H9 (cell line): Measurements from ENCODE around the gene PARP16. TPM values are rescaled to one million over a fixed set of nuclear protein-coding genes. Genes with fewer than 3 reads are reported as not detected.

Experiments
- DNase-seq: peaks from one replicate; pipeline ENCODE4 v3.0.0-alpha.2; 2017
- H2AFZ ChIP-seq: one replicate; pipeline ENCODE4 v1.6.1; 2013; ENCODE audit warnings: mild to moderate bottlenecking, low read length, control low read depth, moderate library complexity
- H2AK5ac ChIP-seq: 2 replicates; pipeline ENCODE4 v1.6.1; 2013; ENCODE audit warnings: low read length, control low read depth, mixed read lengths; ENCODE audit not compliant: insufficient read length
- H2BK120ac ChIP-seq: one replicate; pipeline ENCODE4 v1.6.1; 2013; ENCODE audit warnings: low read depth, mild to moderate bottlenecking, low read length, control low read depth, inconsistent platforms; ENCODE audit not compliant: poor library complexity, severe bottlenecking
- H2BK12ac ChIP-seq: 2 replicates; pipeline ENCODE4 v1.6.1; 2013; ENCODE audit warnings: low read length, control low read depth, mixed read lengths, low read depth; ENCODE audit not compliant: insufficient read length
- H2BK15ac ChIP-seq: 2 replicates; pipeline ENCODE4 v1.6.1; 2013; ENCODE audit warnings: low read depth, low read length, control low read depth
- H2BK20ac ChIP-seq: one replicate; pipeline ENCODE4 v1.6.1; 2013; ENCODE audit warnings: low read depth, mild to moderate bottlenecking, low read length, control low read depth, inconsistent platforms; ENCODE audit not compliant: poor library complexity, severe bottlenecking
- H2BK5ac ChIP-seq: 2 replicates; pipeline ENCODE4 v1.6.1; 2013; ENCODE audit warnings: low read length, control low read depth, mixed read lengths; ENCODE audit not compliant: insufficient read length
- H3K14ac ChIP-seq: 2 replicates; pipeline ENCODE4 v1.6.1; 2013; ENCODE audit warnings: low read length, control low read depth; ENCODE audit not compliant: insufficient read depth
- H3K18ac ChIP-seq: 2 replicates; pipeline ENCODE4 v1.6.1; 2013; ENCODE audit warnings: low read depth, mild to moderate bottlenecking, mixed read lengths, low read length, control low read depth; ENCODE audit not compliant: insufficient read length
- H3K23ac ChIP-seq: 2 replicates; pipeline ENCODE4 v1.6.1; 2013; ENCODE audit warnings: low read length, control low read depth, mixed read lengths, low read depth; ENCODE audit not compliant: insufficient read length
- H3K23me2 ChIP-seq: 2 replicates; pipeline ENCODE4 v1.6.1; 2013; ENCODE audit warnings: low read depth, mild to moderate bottlenecking, mixed read lengths, low read length, control low read depth; ENCODE audit not compliant: insufficient read length, poor library complexity, severe bottlenecking
- H3K27ac ChIP-seq: 2 replicates; pipeline ENCODE4 v1.5.1; 2013; ENCODE audit warnings: low read length, control low read depth, mixed read lengths, low read depth; ENCODE audit not compliant: insufficient read length
- H3K27me3 ChIP-seq: 2 replicates; pipeline ENCODE4 v1.6.1; 2013; ENCODE audit warnings: low read length, control low read depth, inconsistent platforms; ENCODE audit not compliant: insufficient read depth
- H3K4ac ChIP-seq: 2 replicates; pipeline ENCODE4 v1.6.1; 2013; ENCODE audit warnings: low read depth, mild to moderate bottlenecking, control low read depth, inconsistent platforms, low read length, moderate library complexity
- H3K4me1 ChIP-seq: 2 replicates; pipeline ENCODE4 v1.6.1; 2013; ENCODE audit warnings: low read length, control low read depth, inconsistent platforms; ENCODE audit not compliant: insufficient read depth
- H3K4me2 ChIP-seq: 2 replicates; pipeline ENCODE4 v1.6.1; 2013; ENCODE audit warnings: low read length, control low read depth, mixed read lengths; ENCODE audit not compliant: insufficient read length, insufficient read depth
- H3K56ac ChIP-seq: 2 replicates; pipeline ENCODE4 v1.6.1; 2013; ENCODE audit warnings: low read depth, mild to moderate bottlenecking, mixed read lengths, low read length, control low read depth; ENCODE audit not compliant: insufficient read length
- H3K79me1 ChIP-seq: 2 replicates; pipeline ENCODE4 v1.6.1; 2013; ENCODE audit warnings: low read depth, mild to moderate bottlenecking, moderate library complexity, low read length, control low read depth, inconsistent platforms; ENCODE audit not compliant: insufficient read depth, poor library complexity, severe bottlenecking
- H3K79me2 ChIP-seq: 2 replicates; pipeline ENCODE4 v1.6.1; 2013; ENCODE audit warnings: low read length, control low read depth, inconsistent platforms; ENCODE audit not compliant: insufficient read depth
- H3K9ac ChIP-seq: 2 replicates; pipeline ENCODE4 v1.6.1; 2013; ENCODE audit warnings: low read length, control low read depth, mixed read lengths; ENCODE audit not compliant: insufficient read length; ENCODE audit errors: extremely low read depth
- H3K9me3 ChIP-seq: one replicate; pipeline ENCODE4 v1.6.1; 2013; ENCODE audit warnings: low read depth, low read length, inconsistent platforms; ENCODE audit not compliant: control insufficient read depth
- H3T11ph ChIP-seq: one replicate; pipeline ENCODE4 v1.6.1; 2013; ENCODE audit warnings: mild to moderate bottlenecking, low read length, control low read depth, inconsistent platforms
- H4K20me1 ChIP-seq: one replicate; pipeline ENCODE4 v1.6.1; 2013; ENCODE audit not compliant: control insufficient read depth, insufficient read length, insufficient read depth
- H4K5ac ChIP-seq: 2 replicates; pipeline ENCODE4 v1.6.1; 2013; ENCODE audit warnings: low read depth, mild to moderate bottlenecking, mixed read lengths, low read length, control low read depth; ENCODE audit not compliant: insufficient read length
- H4K8ac ChIP-seq: replicated peaks from 2 replicates; pipeline ENCODE4 v1.6.1; 2013; ENCODE audit warnings: low read length, control low read depth, mixed read lengths, low read depth; ENCODE audit not compliant: insufficient read length
- H4K91ac ChIP-seq: 2 replicates; pipeline ENCODE4 v1.6.1; 2013; ENCODE audit warnings: low read depth, mild to moderate bottlenecking, moderate library complexity, mixed read lengths, low read length, control low read depth; ENCODE audit not compliant: insufficient read length
- H3K27ac Mint-ChIP-seq, 3 experiments: 2 replicates in 2 of 3; 3 replicates in 1 of 3; pipeline ENCODE4 v1.8.0; 2020 to 2021; ENCODE audit warnings: mixed read lengths in 3 of 3, mild to moderate bottlenecking in 1 of 3, moderate library complexity in 1 of 3
- H3K27me3 Mint-ChIP-seq: 2 replicates; pipeline ENCODE4 v1.8.0; 2021; ENCODE audit warnings: low read depth, mild to moderate bottlenecking, moderate library complexity, mixed read lengths
- H3K36me3 Mint-ChIP-seq, 3 experiments: 2 replicates in 2 of 3; 3 replicates in 1 of 3; pipeline ENCODE4 v1.8.0; 2020 to 2021; ENCODE audit warnings: low read depth in 3 of 3, mixed read lengths in 3 of 3; ENCODE audit not compliant: insufficient read depth in 1 of 3
- H3K4me1 Mint-ChIP-seq, 2 experiments: 2 replicates each; pipeline ENCODE4 v1.8.0; 2020; ENCODE audit warnings: mixed read lengths in 2 of 2
- H3K4me3 Mint-ChIP-seq, 2 experiments: 2 replicates in 1 of 2; 3 replicates in 1 of 2; pipeline ENCODE4 v1.8.0; 2020 to 2021; ENCODE audit warnings: mild to moderate bottlenecking in 2 of 2, mixed read lengths in 2 of 2, moderate library complexity in 1 of 2
- H3K9me3 Mint-ChIP-seq, 2 experiments: 2 replicates in 1 of 2; 3 replicates in 1 of 2; pipeline ENCODE4 v1.8.0; 2020; ENCODE audit warnings: mild to moderate bottlenecking in 2 of 2, mixed read lengths in 2 of 2, moderate library complexity in 1 of 2
- CTCF ChIP-seq: fragments of 200-600 bp; sonication (generic); conservative IDR thresholded peaks from 3 replicates; pipeline ENCODE4 v1.8.0; 2021; ENCODE audit warnings: antibody characterized with exemption, mild to moderate bottlenecking
- WGBS: extraction: QIAGEN DNeasy Blood & Tissue Kit; methylation state at CpG from one replicate; pipeline ENCODE4 v1.1.7; 2013; ENCODE audit warnings: missing lambda C conversion rate, low lambda C conversion rate, mixed read lengths; ENCODE audit not compliant: insufficient read length; ENCODE audit errors: extremely low coverage; 5-methylcytosine and 5-hydroxymethylcytosine counted together
- total RNA-seq: library from RNA; stranded (reverse); gene quantifications from 2 replicates; pipeline ENCODE4 v1.2.1, GENCODE V29; 2021

PARP16 gene
- total RNA-seq, 1 experiment from 2014 or later = 3.9 TPM

GRCh38 chr15:65259367-65259797 lies 27.3 kb downstream of the PARP16 start:
- Histone ChIP-seq H4K5ac (no peak overlapping the region), H3K27ac (no peak overlapping the region), H3K23ac (no peak overlapping the region), H3K23me2 (no peaks in the 10 kb centered on the region), H3K56ac (no peak overlapping the region), H3T11ph (no peak overlapping the region), H3K4me1 (no peaks in the 10 kb centered on the region), H2AFZ (no peak overlapping the region), H3K18ac (no peak overlapping the region), H3K14ac (no peak overlapping the region), H3K4ac (no peak overlapping the region), H3K9me3 (no peaks in the 10 kb centered on the region), H2BK5ac (no peak overlapping the region), H2BK15ac (no peak overlapping the region), H2BK12ac (no peak overlapping the region), H3K9ac (no peak overlapping the region), H2BK120ac (no peak overlapping the region), H2BK20ac (no peak overlapping the region), H3K27me3 (no peaks in the 10 kb centered on the region), H4K8ac (no peak overlapping the region), H3K79me2 (no peaks in the 10 kb centered on the region), H2AK5ac (no peak overlapping the region), H3K4me2 (no peak overlapping the region), H4K91ac (no peak overlapping the region), H4K20me1 (no peaks in the 10 kb centered on the region), H3K79me1 (no peaks in the 10 kb centered on the region)
- no peak for TF ChIP-seq CTCF
- Mint-ChIP-seq H3K27me3 (no peaks in the 10 kb centered on the region), H3K9me3 (no peaks in the 10 kb centered on the region), H3K4me1 (peaks cover 9 to 10% of the 10 kb centered on the region in 2 experiments), H3K4me3 (no peak overlapping the region), H3K27ac (no peak overlapping the region), H3K36me3 (peaks cover 0 to 22% (median 17%) of the 10 kb centered on the region in 3 experiments; a peak in 5 of 7 replicates)
- no peak for DNase-seq
- no CpG with 5 or more reads among the region's 7 CpGs for WGBS
